Measurements from ENCODE around the gene NEURL4. TPM values are rescaled to one million over a fixed set of nuclear protein-coding genes. Genes with fewer than 3 reads are reported as not detected.

The NEURL4 gene
- total and polyA plus RNA-seq, 2 donors (not counting 1 experiment from before 2014, with no cell fraction given), result 54.6 to 85.2 TPM

- H2AFZ ChIP-seq (ENCODE audit: insufficient read depth, low read depth, low read length, poor library complexity, severe bottlenecking), result peak within 1 kb of the TSS; percentile 32
- no peak within 1 kb of the TSS for H3K27ac Mint-ChIP-seq
Measured at GRCh38 chr17:7294614-7295153, 34.5 kb downstream of the NEURL4 start, which contains the start of gene YBX2. Gene YBX2, minus strand, starts transcription at chr17:7294639. Its CDS starts 139 bp downstream, at chr17:7294500.

More at GRCh38 chr17:7294614-7295153, 34.5 kb downstream of the NEURL4 start, which contains the start of gene YBX2:
- 2% methylated on average over 52 of the region's 57 CpGs for WGBS (ENCODE audit: insufficient coverage)
- peak; percentile 75 for ATAC-seq (ENCODE audit: low read depth)
- Histone ChIP-seq H3K9ac (ENCODE audit: low read length) (peak within 1 kb of the TSS; percentile 58), H4K20me1 (ENCODE audit: control insufficient read depth, insufficient read depth, low read length, poor library complexity, severe bottlenecking) (no peaks in the 10 kb centered on the region), H3K9me3 (ENCODE audit: control extremely low read depth in 1 of 3, control insufficient read depth in 2 of 3, insufficient read depth in 1 of 3, low read length in 2 of 3) (peaks cover 0 to 7% (median 0%) of the 10 kb centered on the region in 3 donors), H3K4me1 (ENCODE audit: control insufficient read depth in 2 of 2, insufficient read depth in 2 of 2, low read length in 2 of 2) (peaks cover 28 to 30% of the 10 kb centered on the region in 2 donors), H3K27ac (ENCODE audit: low read length in 2 of 2) (no peak within 1 kb of the TSS), H3K36me3 (replicated peaks in 1 of 2; ENCODE audit: control extremely low read depth in 1 of 2, control insufficient read depth in 1 of 2, extremely low read depth in 1 of 2, insufficient read depth in 2 of 2, low read length in 1 of 2) (no peaks in the 10 kb centered on the region), H3K27me3 (replicated peaks in 1 of 4; ENCODE audit: control extremely low read depth in 1 of 4, control insufficient read depth in 3 of 4, insufficient read depth in 4 of 4, low read length in 3 of 4) (peaks cover 0 to 57% (median 14%) of the 10 kb centered on the region in 4 experiments), H3K79me2 (ENCODE audit: control insufficient read depth, insufficient read depth, low read length) (no peaks in the 10 kb centered on the region), H3K4me3 (ENCODE audit: control extremely low read depth in 1 of 5, extremely low read depth in 1 of 5, insufficient read depth in 1 of 5, low read depth in 2 of 5, low read length in 4 of 5) (peak within 1 kb of the TSS in 4 of 5 experiments; percentile 25 to 54 (median 42)), H3K4me2 (replicated peaks; ENCODE audit: low read depth, low read length, poor library complexity, severe bottlenecking) (peak within 1 kb of the TSS; percentile 92)
- peaks cover 38% of the 10 kb centered on the region for H3K27me3 Mint-ChIP-seq
- no peaks in the 10 kb centered on the region for H3K9me3 Mint-ChIP-seq (ENCODE audit: insufficient read depth)
- POLR2A ChIA-PET, result no interaction called here
- peak within 1 kb of the TSS; percentile 83 for H3K4me3 Mint-ChIP-seq
- intact Hi-C loops (cut with micrococcal nuclease), result loop anchor here (10.0 kb wide), 1 partner anchor 160 kb away; no protein-coding TSS in a partner anchor
- TF ChIP-seq EZH2 (IDR thresholded peaks at IDR 0.05; ENCODE audit: borderline replicate concordance, insufficient read depth, low read depth, low read length, poor library complexity, severe bottlenecking) (no peak), CTCF (IDR thresholded peaks at IDR 0.05) (no peak)
- peak; percentile 84 for DNase-seq
- CTCF ChIA-PET, result no interaction called here
- peaks cover 22% of the 10 kb centered on the region for H3K4me1 Mint-ChIP-seq

Data from B cell (primary cell).